ENCODE measurements around the gene RNASE12. TPM values are rescaled to one million over a fixed set of nuclear protein-coding genes. Genes with fewer than 3 reads are reported as not detected.
A peak's percentile ranks its signal among the peaks of the same experiment; 100 is the strongest.

RNASE12 gene
- total RNA-seq, 1 experiment from 2014 or later: not detected

GRCh38 chr14:20613094-20614037 lies 22.2 kb upstream of the RNASE12 start:
- H3K27me3 ChIP-seq (ENCODE audit: insufficient read depth, low read length): no peaks in the 10 kb centered on the region
- ATAC-seq (peak; percentile 80), DNase-seq (ENCODE audit: low read depth, low spot score) (peak; percentile 97)
- CTCF ChIA-PET: interaction anchor here (0.7 to 2.3 kb wide), 18 partner anchors 9 to 362 kb away, joined by 3 to 33 read pairs (median 5); partner anchors contain the start of genes PARP2, PIP4P1 and RNASE4
- peak overlapping the region; percentile 88 for H3K4me2 ChIP-seq (ENCODE audit: low read length)
- H3K36me3 ChIP-seq (ENCODE audit: control insufficient read depth in 1 of 2, insufficient read depth in 2 of 2, low read length in 2 of 2): no peaks in the 10 kb centered on the region
- POLR2A ChIA-PET: interaction anchor here (0.6 to 1.8 kb wide), 9 partner anchors 10 to 270 kb away, joined by 3 to 7 read pairs (median 4); partner anchors contain the start of genes PARP2 and RNASE4
- no peaks in the 10 kb centered on the region for H3K79me2 ChIP-seq (ENCODE audit: insufficient read depth, low read length)
- intact Hi-C loops (cut with micrococcal nuclease): loop anchor here (1.0 to 10.0 kb wide), 6 partner anchors 12 to 361 kb away; partner anchors contain the start of gene PARP2
- no TSS peak for BruUV-seq (replicated peaks)
- H3K9me2 ChIP-seq (ENCODE audit: insufficient read depth): no peaks in the 10 kb centered on the region
- H4K20me1 ChIP-seq (ENCODE audit: insufficient read depth): no peaks in the 10 kb centered on the region
- H3K9ac ChIP-seq (ENCODE audit: low read length): peak overlapping the region; percentile 51
- peak overlapping the region; percentile 86 for H2AFZ ChIP-seq (ENCODE audit: low read depth, low read length, poor library complexity, severe bottlenecking)
- RAD21 ChIA-PET (ENCODE audit: low non-redundant PET in 1 of 2, low total read pairs in 2 of 2, uncharacterized antibody in 2 of 2, unreplicated experiment in 2 of 2): interaction anchor here (0.6 to 1.2 kb wide), 7 partner anchors 40 to 78 kb away, joined by 3 to 5 read pairs (median 3); no protein-coding TSS in a partner anchor
- peak overlapping the region; percentile 46 to 61 for H3K4me3 ChIP-seq (replicated peaks in 1 of 2; ENCODE audit: low read depth in 1 of 2, low read length in 2 of 2)
- H3K4me1 ChIP-seq (ENCODE audit: control insufficient read depth in 1 of 2, insufficient read depth in 2 of 2, low read length in 2 of 2): peaks cover 12 to 39% of the 10 kb centered on the region in 2 experiments
- peak overlapping the region; percentile 57 for H3K27ac ChIP-seq (ENCODE audit: low read depth, low read length)
- H3K9me3 ChIP-seq (ENCODE audit: control insufficient read depth in 1 of 2, insufficient read depth in 1 of 2, low read depth in 1 of 2, low read length in 2 of 2): no peaks in the 10 kb centered on the region
- TF ChIP-seq EGR1 (IDR thresholded peaks at IDR 0.05; ENCODE audit: low read depth) (no peak), MAX (IDR thresholded peaks at IDR 0.05) (peak; percentile 85), CTCF (IDR thresholded peaks at IDR 0.05 in 2 of 3, conservative IDR thresholded peaks at IDR 0.05 in 1 of 3; ENCODE audit: borderline replicate concordance in 1 of 3, insufficient read depth in 1 of 3, low read depth in 2 of 3, low read length in 2 of 3) (peak; percentile 43 to 78 (median 74); a peak in 5 of 6 replicates), RAD21 (IDR thresholded peaks at IDR 0.05; ENCODE audit: low read depth) (no peak; the same call in 1 of the 2 replicates), FOSL1 (IDR thresholded peaks at IDR 0.05; ENCODE audit: low read depth) (no peak), SRF (IDR thresholded peaks at IDR 0.05; ENCODE audit: low read depth) (peak; percentile 48), EZH2 (IDR thresholded peaks at IDR 0.05) (no peak), ELF1 (IDR thresholded peaks at IDR 0.05; ENCODE audit: borderline replicate concordance, low read depth) (no peak; the same call in 1 of the 2 replicates), POLR2AphosphoS5 (IDR thresholded peaks at IDR 0.05; ENCODE audit: low read depth, low read length) (no peak), POLR2A (IDR thresholded peaks at IDR 0.05; ENCODE audit: borderline replicate concordance, extremely low read depth, insufficient read depth, insufficient read length) (no peak), CEBPB (IDR thresholded peaks at IDR 0.05; ENCODE audit: low read depth) (peak; percentile 58; the same call in 1 of the 2 replicates), SP1 (IDR thresholded peaks at IDR 0.05; ENCODE audit: low read depth) (peak; percentile 52; the same call in 1 of the 2 replicates), YY1 (IDR thresholded peaks at IDR 0.05; ENCODE audit: extremely low read depth, insufficient replicate concordance, low read depth, low read length) (no peak), ZFX (IDR thresholded peaks at IDR 0.05) (no peak), JUND (IDR thresholded peaks at IDR 0.05) (no peak; the same call in 1 of the 2 replicates), SIN3A (IDR thresholded peaks at IDR 0.05; ENCODE audit: low read depth) (peak; percentile 57), ZBTB33 (IDR thresholded peaks at IDR 0.05; ENCODE audit: extremely low read depth, insufficient replicate concordance, low read length) (no peak)
- TF ChIP-seq, protein P1, sequence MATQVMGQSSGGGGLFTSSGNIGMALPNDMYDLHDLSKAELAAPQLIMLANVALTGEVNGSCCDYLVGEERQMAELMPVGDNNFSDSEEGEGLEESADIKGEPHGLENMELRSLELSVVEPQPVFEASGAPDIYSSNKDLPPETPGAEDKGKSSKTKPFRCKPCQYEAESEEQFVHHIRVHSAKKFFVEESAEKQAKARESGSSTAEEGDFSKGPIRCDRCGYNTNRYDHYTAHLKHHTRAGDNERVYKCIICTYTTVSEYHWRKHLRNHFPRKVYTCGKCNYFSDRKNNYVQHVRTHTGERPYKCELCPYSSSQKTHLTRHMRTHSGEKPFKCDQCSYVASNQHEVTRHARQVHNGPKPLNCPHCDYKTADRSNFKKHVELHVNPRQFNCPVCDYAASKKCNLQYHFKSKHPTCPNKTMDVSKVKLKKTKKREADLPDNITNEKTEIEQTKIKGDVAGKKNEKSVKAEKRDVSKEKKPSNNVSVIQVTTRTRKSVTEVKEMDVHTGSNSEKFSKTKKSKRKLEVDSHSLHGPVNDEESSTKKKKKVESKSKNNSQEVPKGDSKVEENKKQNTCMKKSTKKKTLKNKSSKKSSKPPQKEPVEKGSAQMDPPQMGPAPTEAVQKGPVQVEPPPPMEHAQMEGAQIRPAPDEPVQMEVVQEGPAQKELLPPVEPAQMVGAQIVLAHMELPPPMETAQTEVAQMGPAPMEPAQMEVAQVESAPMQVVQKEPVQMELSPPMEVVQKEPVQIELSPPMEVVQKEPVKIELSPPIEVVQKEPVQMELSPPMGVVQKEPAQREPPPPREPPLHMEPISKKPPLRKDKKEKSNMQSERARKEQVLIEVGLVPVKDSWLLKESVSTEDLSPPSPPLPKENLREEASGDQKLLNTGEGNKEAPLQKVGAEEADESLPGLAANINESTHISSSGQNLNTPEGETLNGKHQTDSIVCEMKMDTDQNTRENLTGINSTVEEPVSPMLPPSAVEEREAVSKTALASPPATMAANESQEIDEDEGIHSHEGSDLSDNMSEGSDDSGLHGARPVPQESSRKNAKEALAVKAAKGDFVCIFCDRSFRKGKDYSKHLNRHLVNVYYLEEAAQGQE (IDR thresholded peaks at IDR 0.05; ENCODE audit: low read depth): no peak

Measured in HCT116 (cell line).